Measurements from ENCODE around the gene TBC1D22A.

TBC1D22A gene

DNA sequence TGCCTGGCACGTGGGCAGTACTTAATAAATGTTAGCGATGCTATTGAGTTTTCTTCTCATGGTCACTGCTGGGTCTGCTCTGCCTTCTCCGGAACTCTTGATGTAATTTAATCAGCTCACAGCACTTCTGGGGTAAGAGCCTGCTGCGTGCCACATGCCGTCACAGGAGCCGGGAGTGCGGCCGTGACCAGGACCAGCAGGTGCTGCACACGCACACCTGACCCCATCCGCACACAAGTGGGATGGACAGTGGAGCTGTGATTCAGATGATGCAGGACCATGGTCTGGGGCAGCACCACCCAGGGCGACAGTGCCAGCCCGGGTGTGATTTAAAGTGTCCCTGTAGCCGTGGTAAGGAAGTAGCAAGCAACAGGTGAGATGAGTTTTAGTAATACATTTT, 61.2 kb downstream of the TBC1D22A start:
- no peak overlapping the region for H3K4me3 ChIP-seq (ENCODE audit: low read depth in 1 of 2, low read length in 2 of 2)
- peaks cover 6 to 13% of the 10 kb centered on the region in 2 donors for H3K36me3 ChIP-seq (ENCODE audit: control insufficient read depth in 1 of 2, insufficient read depth in 2 of 2, low read length in 2 of 2)
- no peaks in the 10 kb centered on the region for H3K9me3 ChIP-seq (ENCODE audit: control insufficient read depth in 1 of 2, low read length in 2 of 2)
- peaks cover 0 to 5% of the 10 kb centered on the region in 2 donors for H3K4me1 ChIP-seq (ENCODE audit: control insufficient read depth in 1 of 2, insufficient read depth in 2 of 2, low read length in 2 of 2)
- H3K27ac ChIP-seq (ENCODE audit: low read depth, low read length): no peak overlapping the region
- no peak overlapping the region for H3K9ac ChIP-seq (ENCODE audit: low read depth in 1 of 2, low read length in 2 of 2)
- no peaks in the 10 kb centered on the region for H3K27me3 ChIP-seq (ENCODE audit: control insufficient read depth in 1 of 2, insufficient read depth in 2 of 2, low read length in 2 of 2)

DNA sequence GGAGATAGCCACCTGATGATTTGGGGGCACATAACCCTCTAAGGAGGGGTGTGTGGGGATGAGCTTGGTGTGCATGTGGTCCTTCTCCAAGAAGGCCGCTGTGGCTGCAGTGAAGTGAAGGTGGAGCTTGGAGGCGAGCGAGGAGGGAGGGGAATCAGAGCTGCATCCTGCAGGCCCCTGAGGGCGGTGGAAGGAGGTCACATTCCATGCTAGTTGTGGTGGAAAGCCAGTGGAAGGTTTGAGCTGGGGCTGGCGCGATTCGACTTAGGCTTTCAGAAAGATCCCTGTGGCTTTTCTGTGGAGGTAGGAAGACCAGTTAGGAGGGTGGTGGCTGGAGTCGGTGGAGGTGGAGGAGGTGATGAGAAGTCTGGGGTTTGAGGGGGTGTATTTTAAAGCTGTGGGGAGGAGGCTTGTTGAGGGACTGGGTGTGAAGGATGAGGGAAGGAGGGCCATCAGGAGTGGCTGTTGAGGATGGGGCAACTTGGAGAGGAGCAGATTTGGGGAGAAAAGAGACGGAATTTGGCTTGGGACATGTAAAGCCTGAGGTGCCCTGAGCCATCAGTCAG, 62.0 kb downstream of the TBC1D22A start:
- Histone ChIP-seq H3K9ac (ENCODE audit: low read depth in 1 of 2, low read length in 2 of 2) (no peak overlapping the region), H3K4me3 (ENCODE audit: low read depth in 1 of 2, low read length in 2 of 2) (no peak overlapping the region), H3K4me1 (ENCODE audit: control insufficient read depth in 1 of 2, insufficient read depth in 2 of 2, low read length in 2 of 2) (peaks cover 3 to 13% of the 10 kb centered on the region in 2 donors), H3K27ac (ENCODE audit: low read depth, low read length) (no peak overlapping the region), H3K36me3 (ENCODE audit: control insufficient read depth in 1 of 2, insufficient read depth in 2 of 2, low read length in 2 of 2) (peaks cover 6 to 14% of the 10 kb centered on the region in 2 donors), H3K9me3 (ENCODE audit: control insufficient read depth in 1 of 2, low read length in 2 of 2) (no peaks in the 10 kb centered on the region), H3K27me3 (ENCODE audit: control insufficient read depth in 1 of 2, insufficient read depth in 2 of 2, low read length in 2 of 2) (no peaks in the 10 kb centered on the region)

DNA sequence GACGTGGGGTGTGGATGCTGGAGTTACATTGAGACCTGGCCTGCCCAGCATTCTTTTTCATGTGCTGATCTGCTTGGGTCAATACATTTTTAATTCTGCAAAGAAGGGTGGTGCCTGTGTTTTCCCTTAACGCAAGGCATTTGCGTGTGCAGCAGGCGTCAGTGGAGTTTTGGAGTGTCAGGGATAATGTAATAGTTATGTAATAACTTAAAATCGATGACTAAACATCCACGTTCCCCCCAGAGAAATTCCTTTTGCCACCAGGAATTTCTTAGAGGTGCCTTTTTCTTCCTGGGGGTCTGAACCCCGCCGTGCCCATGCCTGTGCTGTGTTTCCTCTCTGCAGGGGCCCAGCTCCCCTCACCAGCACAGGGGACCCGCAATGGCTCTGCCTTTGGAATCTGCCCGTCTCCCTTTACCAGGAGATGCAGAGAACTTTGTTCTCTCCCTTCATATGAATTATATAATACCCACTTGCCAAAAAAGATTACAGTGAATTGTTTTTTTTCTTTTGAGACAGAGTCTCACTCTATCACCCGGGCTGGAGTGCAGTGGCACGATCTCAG, 62.6 kb downstream of the TBC1D22A start:
- Histone ChIP-seq H3K27me3 (ENCODE audit: control insufficient read depth in 1 of 2, insufficient read depth in 2 of 2, low read length in 2 of 2) (no peaks in the 10 kb centered on the region), H3K4me1 (ENCODE audit: control insufficient read depth in 1 of 2, insufficient read depth in 2 of 2, low read length in 2 of 2) (peaks cover 9 to 19% of the 10 kb centered on the region in 2 donors), H3K9ac (ENCODE audit: low read depth in 1 of 2, low read length in 2 of 2) (no peak overlapping the region), H3K9me3 (ENCODE audit: control insufficient read depth in 1 of 2, low read length in 2 of 2) (no peaks in the 10 kb centered on the region), H3K4me3 (ENCODE audit: low read depth in 1 of 2, low read length in 2 of 2) (no peak overlapping the region), H3K27ac (ENCODE audit: low read depth, low read length) (no peak overlapping the region), H3K36me3 (ENCODE audit: control insufficient read depth in 1 of 2, insufficient read depth in 2 of 2, low read length in 2 of 2) (peaks cover 6 to 16% of the 10 kb centered on the region in 2 donors)

DNA sequence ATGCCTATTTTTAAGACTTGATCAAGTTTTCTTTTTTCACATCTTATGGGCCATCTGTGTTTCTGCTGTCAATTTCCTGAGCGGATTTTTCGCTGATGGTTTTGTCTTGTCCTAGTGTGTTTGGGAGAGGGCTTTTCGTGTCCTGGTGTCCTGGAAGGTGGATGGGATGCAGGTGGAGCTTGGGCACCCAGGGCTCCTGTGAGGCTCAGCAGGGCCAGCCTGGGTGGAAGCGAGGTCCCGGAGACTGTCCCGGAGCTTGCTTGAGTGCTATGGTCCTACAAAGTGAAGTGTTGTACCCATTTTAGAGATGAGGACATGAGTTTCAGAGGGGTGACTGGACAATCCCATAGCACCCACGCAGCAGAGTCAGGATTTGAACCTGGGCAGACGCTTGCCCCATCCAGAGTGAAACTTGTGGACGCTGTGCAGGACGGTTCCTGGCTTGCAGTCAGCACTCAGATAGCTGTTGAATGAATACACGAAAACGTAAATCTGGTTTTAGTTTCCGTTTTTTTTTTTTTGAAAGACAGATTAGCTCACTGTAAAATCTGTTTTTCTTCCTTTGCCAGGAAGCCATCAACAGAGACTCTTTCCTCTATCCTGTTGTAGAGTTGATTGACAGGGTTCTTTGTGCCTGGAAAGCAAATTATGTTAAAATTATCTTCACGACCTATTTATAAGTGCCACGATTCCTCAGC, 64.1 kb downstream of the TBC1D22A start:
- H3K9me3 ChIP-seq (ENCODE audit: control insufficient read depth in 1 of 2, low read length in 2 of 2): no peaks in the 10 kb centered on the region
- H3K27ac ChIP-seq (ENCODE audit: low read depth, low read length): no peak overlapping the region
- no peak overlapping the region for H3K9ac ChIP-seq (ENCODE audit: low read depth in 1 of 2, low read length in 2 of 2)
- H3K4me3 ChIP-seq (ENCODE audit: low read depth in 1 of 2, low read length in 2 of 2): no peak overlapping the region
- peaks cover 12 to 19% of the 10 kb centered on the region in 2 donors for H3K4me1 ChIP-seq (ENCODE audit: control insufficient read depth in 1 of 2, insufficient read depth in 2 of 2, low read length in 2 of 2)
- no peaks in the 10 kb centered on the region for H3K27me3 ChIP-seq (ENCODE audit: control insufficient read depth in 1 of 2, insufficient read depth in 2 of 2, low read length in 2 of 2)
- H3K36me3 ChIP-seq (ENCODE audit: control insufficient read depth in 1 of 2, insufficient read depth in 2 of 2, low read length in 2 of 2): peaks cover 6 to 21% of the 10 kb centered on the region in 2 donors

DNA sequence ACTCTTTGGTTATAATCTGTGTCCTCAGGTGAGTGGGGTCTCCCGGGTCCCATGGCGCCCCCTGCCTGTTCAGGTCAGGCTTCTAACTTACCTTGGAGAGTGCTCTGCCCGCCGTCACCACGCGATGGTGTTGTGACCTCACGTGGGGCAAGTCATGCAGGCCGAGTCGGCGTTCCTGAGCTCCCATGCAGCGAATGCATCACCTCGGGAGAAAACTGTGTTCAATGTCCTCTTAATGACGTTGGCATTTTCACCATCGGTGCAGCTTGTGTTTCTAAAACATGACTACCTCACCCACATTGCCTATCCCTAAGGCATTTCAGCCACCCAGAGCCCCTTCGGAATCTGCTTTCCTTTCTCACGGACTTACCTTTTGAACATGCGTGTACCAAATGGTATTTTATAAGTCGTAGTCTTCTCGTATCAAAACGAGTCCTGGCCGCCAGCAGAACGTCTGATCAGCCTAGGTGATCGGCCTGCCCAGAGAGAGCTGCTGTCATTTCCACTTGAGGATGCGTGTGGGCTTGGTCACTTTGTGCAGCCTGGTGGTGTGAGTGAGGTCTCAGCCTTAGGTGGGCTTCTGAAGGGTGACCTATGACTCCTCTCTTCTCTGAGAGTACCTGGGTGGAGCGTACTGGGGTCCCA, 64.8 kb downstream of the TBC1D22A start:
- no peak overlapping the region for H3K4me3 ChIP-seq (ENCODE audit: low read depth in 1 of 2, low read length in 2 of 2)
- H3K36me3 ChIP-seq (ENCODE audit: control insufficient read depth in 1 of 2, insufficient read depth in 2 of 2, low read length in 2 of 2): peaks cover 6 to 21% of the 10 kb centered on the region in 2 donors
- H3K9me3 ChIP-seq (ENCODE audit: control insufficient read depth in 1 of 2, low read length in 2 of 2): no peaks in the 10 kb centered on the region

DNA sequence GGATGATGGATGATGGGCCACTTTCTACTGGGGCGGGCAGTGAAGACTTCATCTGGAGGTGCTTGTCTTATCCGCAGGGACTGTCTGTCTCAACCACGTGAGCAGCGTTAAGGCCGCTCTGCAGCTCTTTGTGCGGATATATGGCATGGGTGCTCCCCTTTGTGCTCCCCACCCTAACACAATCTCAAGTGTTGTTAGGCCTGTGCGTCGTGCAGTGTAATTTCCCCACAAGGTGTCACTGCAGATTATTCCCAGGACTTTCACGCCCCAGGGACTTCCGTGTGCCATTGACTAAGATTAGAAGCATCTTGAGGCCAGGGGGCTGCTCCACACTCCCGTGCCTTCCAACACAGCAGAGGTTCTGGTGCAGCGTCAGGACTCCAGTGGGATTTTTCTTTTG, 65.3 kb downstream of the TBC1D22A start:
- Histone ChIP-seq H3K4me1 (ENCODE audit: control insufficient read depth in 1 of 2, insufficient read depth in 2 of 2, low read length in 2 of 2) (peaks cover 12 to 19% of the 10 kb centered on the region in 2 donors), H3K4me3 (ENCODE audit: low read depth in 1 of 2, low read length in 2 of 2) (no peak overlapping the region), H3K36me3 (ENCODE audit: control insufficient read depth in 1 of 2, insufficient read depth in 2 of 2, low read length in 2 of 2) (peaks cover 6 to 21% of the 10 kb centered on the region in 2 donors), H3K27me3 (ENCODE audit: control insufficient read depth in 1 of 2, insufficient read depth in 2 of 2, low read length in 2 of 2) (no peaks in the 10 kb centered on the region), H3K9ac (ENCODE audit: low read depth in 1 of 2, low read length in 2 of 2) (no peak overlapping the region), H3K27ac (ENCODE audit: low read depth, low read length) (no peak overlapping the region), H3K9me3 (ENCODE audit: control insufficient read depth in 1 of 2, low read length in 2 of 2) (no peaks in the 10 kb centered on the region)

More for the DNA sequence above, 64.8 kb downstream of the TBC1D22A start:
- Histone ChIP-seq H3K27ac (ENCODE audit: low read depth, low read length) (no peak overlapping the region), H3K27me3 (ENCODE audit: control insufficient read depth in 1 of 2, insufficient read depth in 2 of 2, low read length in 2 of 2) (no peaks in the 10 kb centered on the region), H3K9ac (ENCODE audit: low read depth in 1 of 2, low read length in 2 of 2) (no peak overlapping the region), H3K4me1 (ENCODE audit: control insufficient read depth in 1 of 2, insufficient read depth in 2 of 2, low read length in 2 of 2) (peaks cover 12 to 19% of the 10 kb centered on the region in 2 donors)

DNA sequence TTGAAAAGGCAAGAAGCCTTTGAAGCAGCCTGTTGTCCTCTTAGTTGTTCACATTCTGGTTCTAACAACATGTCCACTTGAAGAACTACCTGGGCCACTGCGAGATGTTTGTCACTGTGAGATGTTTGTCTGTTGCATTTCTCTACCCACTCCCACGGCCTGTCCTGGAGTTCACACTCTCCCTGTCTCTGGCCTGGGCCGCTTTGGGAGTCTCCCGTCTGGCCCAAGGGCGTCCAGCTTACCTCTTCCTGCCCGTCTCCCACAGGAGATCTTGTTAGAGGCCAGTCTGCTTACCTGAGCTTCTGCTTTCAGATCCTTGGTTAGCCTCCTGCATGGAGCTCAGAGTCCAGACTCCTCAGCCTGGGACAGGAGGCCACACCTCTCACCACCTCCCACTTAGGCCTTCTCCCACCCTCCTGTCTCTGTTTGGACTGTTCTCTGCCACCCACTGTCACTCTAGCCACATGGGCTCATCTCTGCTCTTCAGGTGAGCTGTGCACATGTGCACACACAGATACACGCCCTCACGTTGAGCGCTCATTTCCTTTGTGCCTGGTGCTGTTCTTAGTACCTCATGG, 66.0 kb downstream of the TBC1D22A start:
- Histone ChIP-seq H3K36me3 (ENCODE audit: control insufficient read depth in 1 of 2, insufficient read depth in 2 of 2, low read length in 2 of 2) (peaks cover 3 to 21% of the 10 kb centered on the region in 2 donors), H3K27ac (ENCODE audit: low read depth, low read length) (no peak overlapping the region), H3K27me3 (ENCODE audit: control insufficient read depth in 1 of 2, insufficient read depth in 2 of 2, low read length in 2 of 2) (no peaks in the 10 kb centered on the region), H3K4me1 (ENCODE audit: control insufficient read depth in 1 of 2, insufficient read depth in 2 of 2, low read length in 2 of 2) (peaks cover 12 to 19% of the 10 kb centered on the region in 2 donors), H3K4me3 (ENCODE audit: low read depth in 1 of 2, low read length in 2 of 2) (no peak overlapping the region), H3K9me3 (ENCODE audit: control insufficient read depth in 1 of 2, low read length in 2 of 2) (no peaks in the 10 kb centered on the region), H3K9ac (ENCODE audit: low read depth in 1 of 2, low read length in 2 of 2) (no peak overlapping the region)

DNA sequence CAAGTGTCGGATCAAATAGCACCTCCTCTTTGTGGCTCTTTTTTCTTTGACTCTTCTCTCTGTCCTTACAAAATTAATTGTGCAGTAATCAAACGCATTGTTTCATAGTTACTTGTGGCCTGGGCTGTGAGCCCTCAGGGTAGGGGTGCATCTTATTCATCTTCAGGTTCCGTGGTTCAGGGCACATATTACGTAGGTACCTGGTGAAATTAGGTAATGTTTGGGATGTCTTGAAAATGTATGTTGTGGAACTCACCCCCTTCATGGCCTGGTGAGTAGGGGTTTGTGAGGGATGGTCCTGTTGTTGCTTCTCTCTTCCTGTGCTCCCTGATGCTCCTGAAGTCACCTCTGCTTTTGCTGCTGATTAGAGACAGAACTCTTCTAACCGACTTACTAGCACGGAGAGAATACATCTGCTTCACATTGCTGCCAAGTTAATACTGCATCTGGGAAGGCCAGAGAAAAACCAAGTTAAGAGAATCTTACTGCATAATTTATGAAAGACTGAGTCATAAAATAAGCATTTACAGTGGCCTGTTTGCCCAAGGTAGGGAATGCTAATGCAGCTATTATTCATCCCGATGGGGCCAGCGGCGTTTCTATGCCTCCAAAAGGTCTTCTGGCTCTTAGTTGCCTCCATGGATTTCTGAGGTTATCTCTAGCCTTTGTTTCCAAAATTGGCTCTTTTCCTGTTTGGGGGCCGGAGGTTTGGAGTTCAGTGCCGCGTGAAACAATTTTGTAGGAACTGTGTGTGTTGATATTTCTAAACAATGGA, 66.9 kb downstream of the TBC1D22A start:
- no peaks in the 10 kb centered on the region for H3K9me3 ChIP-seq (ENCODE audit: control insufficient read depth in 1 of 2, low read length in 2 of 2)
- H3K9ac ChIP-seq (ENCODE audit: low read depth in 1 of 2, low read length in 2 of 2): no peak overlapping the region
- peaks cover 3 to 17% of the 10 kb centered on the region in 2 donors for H3K36me3 ChIP-seq (ENCODE audit: control insufficient read depth in 1 of 2, insufficient read depth in 2 of 2, low read length in 2 of 2)
- H3K27ac ChIP-seq (ENCODE audit: low read depth, low read length): no peak overlapping the region
- H3K4me3 ChIP-seq (ENCODE audit: low read depth in 1 of 2, low read length in 2 of 2): no peak overlapping the region
- no peaks in the 10 kb centered on the region for H3K27me3 ChIP-seq (ENCODE audit: control insufficient read depth in 1 of 2, insufficient read depth in 2 of 2, low read length in 2 of 2)
- peaks cover 12 to 19% of the 10 kb centered on the region in 2 donors for H3K4me1 ChIP-seq (ENCODE audit: control insufficient read depth in 1 of 2, insufficient read depth in 2 of 2, low read length in 2 of 2)

DNA sequence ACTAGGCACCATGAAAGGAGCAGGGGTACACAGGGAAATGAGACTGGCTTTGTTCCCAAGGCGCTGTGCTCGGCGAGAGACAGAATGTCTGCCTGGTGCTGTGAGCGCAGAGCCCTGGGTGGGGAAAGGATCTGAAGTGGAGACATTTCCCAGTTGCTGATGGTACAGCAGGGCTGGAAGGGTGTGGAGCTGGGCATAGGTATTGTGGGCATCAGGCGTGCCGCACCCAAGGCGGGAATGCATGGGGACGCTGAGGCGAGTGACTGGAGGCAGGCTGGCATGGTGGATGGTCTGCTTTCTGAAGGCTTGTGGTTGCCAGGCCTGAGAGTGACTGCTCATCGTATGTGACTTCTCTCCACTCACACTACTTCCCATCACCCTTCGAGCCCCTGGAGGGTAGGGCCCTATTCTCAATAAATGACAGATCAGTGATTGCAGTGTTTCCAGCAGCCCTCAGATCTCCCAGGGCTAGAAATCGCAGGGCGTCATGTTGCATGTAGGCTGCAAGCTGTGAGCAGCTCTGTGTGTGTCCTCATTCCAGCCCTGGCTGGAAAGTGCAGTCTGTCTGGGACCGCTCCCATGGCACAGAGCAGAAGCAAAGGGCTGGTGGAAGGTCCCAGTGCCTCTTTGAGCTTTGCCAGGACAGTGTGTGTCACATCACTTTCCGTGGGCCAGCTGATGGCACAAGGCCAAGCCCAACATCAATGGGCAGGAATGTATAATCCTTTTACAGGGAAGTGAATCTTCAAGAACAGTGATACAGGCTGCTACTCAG, 67.7 kb downstream of the TBC1D22A start:
- no peaks in the 10 kb centered on the region for H3K27me3 ChIP-seq (ENCODE audit: control insufficient read depth in 1 of 2, insufficient read depth in 2 of 2, low read length in 2 of 2)
- peaks cover 12 to 19% of the 10 kb centered on the region in 2 donors for H3K4me1 ChIP-seq (ENCODE audit: control insufficient read depth in 1 of 2, insufficient read depth in 2 of 2, low read length in 2 of 2)
- peaks cover 9 to 16% of the 10 kb centered on the region in 2 donors for H3K36me3 ChIP-seq (ENCODE audit: control insufficient read depth in 1 of 2, insufficient read depth in 2 of 2, low read length in 2 of 2)
- peaks cover 2 to 5% of the 10 kb centered on the region in 2 donors for H3K9me3 ChIP-seq (ENCODE audit: control insufficient read depth in 1 of 2, low read length in 2 of 2)
- no peak overlapping the region for H3K4me3 ChIP-seq (ENCODE audit: low read depth in 1 of 2, low read length in 2 of 2)
- H3K9ac ChIP-seq (ENCODE audit: low read depth in 1 of 2, low read length in 2 of 2): no peak overlapping the region
- H3K27ac ChIP-seq (ENCODE audit: low read depth, low read length): no peak overlapping the region

All from duodenal mucosa (tissue), 2 donors.